Liver (tissue), 9 donors: ENCODE results near the gene COQ7. TPM values are rescaled to one million over a fixed set of nuclear protein-coding genes. Genes with fewer than 3 reads are reported as not detected.
A peak's percentile ranks its signal among the peaks of the same experiment; 100 is the strongest.

Experiments
- DNase-seq: peaks from one replicate; pipeline ENCODE4 v3.0.0-alpha.2; 2017; ENCODE audit warnings: low spot score
- H3K27ac ChIP-seq, 2 donors: one replicate each; pipeline ENCODE4 v1.7.0; 2013; ENCODE audit warnings: inconsistent platforms in 2 of 2, low read length in 2 of 2, control low read depth in 1 of 2, low read depth in 1 of 2, mild to moderate bottlenecking in 1 of 2
- H3K27me3 ChIP-seq, 4 donors: one replicate each; pipeline versions ENCODE4 v1.6.1 to v1.7.0; 2013; ENCODE audit warnings: low read length in 3 of 4, inconsistent platforms in 1 of 4, mild to moderate bottlenecking in 1 of 4, moderate library complexity in 1 of 4; ENCODE audit not compliant: control insufficient read depth in 4 of 4, insufficient read depth in 4 of 4
- H3K36me3 ChIP-seq, 4 donors: one replicate each; pipeline versions ENCODE4 v1.6.1 to v1.7.0; 2013; ENCODE audit warnings: low read length in 3 of 4, mild to moderate bottlenecking in 3 of 4, low read depth in 1 of 4, moderate library complexity in 1 of 4; ENCODE audit not compliant: control insufficient read depth in 4 of 4, insufficient read depth in 3 of 4
- H3K4me1 ChIP-seq, 4 donors: one replicate each; pipeline versions ENCODE4 v1.6.1 to v1.7.0; 2013; ENCODE audit warnings: low read length in 3 of 4, mild to moderate bottlenecking in 3 of 4, moderate library complexity in 1 of 4; ENCODE audit not compliant: control insufficient read depth in 4 of 4, insufficient read depth in 4 of 4
- H3K4me3 ChIP-seq, 3 donors: one replicate each; pipeline versions ENCODE4 v1.6.1 to v1.7.0; 2013; ENCODE audit warnings: low read length in 3 of 3, control low read depth in 1 of 3, low read depth in 1 of 3, mild to moderate bottlenecking in 1 of 3
- H3K9ac ChIP-seq, 2 donors: one replicate each; pipeline ENCODE4 v1.7.0; 2013; ENCODE audit warnings: low read length in 2 of 2, mild to moderate bottlenecking in 2 of 2, moderate library complexity in 2 of 2, control low read depth in 1 of 2, low read depth in 1 of 2
- H3K9me3 ChIP-seq, 4 donors: one replicate each; pipeline versions ENCODE4 v1.6.1 to v1.7.0; 2013; ENCODE audit warnings: low read length in 3 of 4; ENCODE audit not compliant: control insufficient read depth in 4 of 4
- ATF3 ChIP-seq: IDR thresholded peaks from 2 replicates; pipeline ENCODE4 v1.6.1; 2016; ENCODE audit warnings: antibody characterized with exemption
- EGR1 ChIP-seq, 2 donors: IDR thresholded peaks; 2 replicates each; pipeline ENCODE4 v1.6.1; 2016 to 2018; ENCODE audit warnings: antibody characterized with exemption in 2 of 2, low read depth in 2 of 2
- FOXA1 ChIP-seq: IDR thresholded peaks from 2 replicates; pipeline ENCODE4 v1.6.1; 2016; ENCODE audit warnings: antibody characterized with exemption
- FOXA2 ChIP-seq: IDR thresholded peaks from 2 replicates; pipeline ENCODE4 v1.6.1; 2016; ENCODE audit warnings: antibody characterized with exemption
- GABPA ChIP-seq, 2 donors: IDR thresholded peaks in 1 of 2; conservative IDR thresholded peaks in 1 of 2; 2 replicates each; pipeline ENCODE4 v1.6.1; 2016; ENCODE audit warnings: antibody characterized with exemption in 2 of 2, mild to moderate bottlenecking in 1 of 2, moderate library complexity in 1 of 2
- HNF4A ChIP-seq, 2 donors: conservative IDR thresholded peaks; 2 replicates each; pipeline ENCODE4 v1.6.1; 2016; ENCODE audit warnings: antibody characterized with exemption in 2 of 2, mild to moderate bottlenecking in 2 of 2
- HNF4G ChIP-seq: IDR thresholded peaks from 2 replicates; pipeline ENCODE4 v1.6.1; 2016; ENCODE audit warnings: antibody characterized with exemption
- JUND ChIP-seq, 2 donors: IDR thresholded peaks; 2 replicates each; pipeline ENCODE4 v1.6.1; 2016; ENCODE audit warnings: antibody characterized with exemption in 2 of 2
- MAX ChIP-seq: IDR thresholded peaks from 2 replicates; pipeline ENCODE4 v1.6.1; 2016; ENCODE audit warnings: antibody characterized with exemption
- NR2F2 ChIP-seq: IDR thresholded peaks from 2 replicates; pipeline ENCODE4 v1.6.1; 2016; ENCODE audit warnings: antibody characterized with exemption
- RAD21 ChIP-seq, 2 donors: IDR thresholded peaks; 2 replicates each; pipeline ENCODE4 v1.6.1; 2016; ENCODE audit warnings: antibody characterized with exemption in 2 of 2, mild to moderate bottlenecking in 2 of 2
- REST ChIP-seq: IDR thresholded peaks from 2 replicates; pipeline ENCODE4 v1.6.1; 2016; ENCODE audit warnings: antibody characterized with exemption, mild to moderate bottlenecking
- RXRA ChIP-seq, 2 donors: IDR thresholded peaks; 2 replicates each; pipeline ENCODE4 v1.6.1; 2017 to 2018; ENCODE audit warnings: antibody characterized with exemption in 2 of 2, mild to moderate bottlenecking in 1 of 2
- SP1 ChIP-seq: IDR thresholded peaks from 2 replicates; pipeline ENCODE4 v1.6.1; 2018; ENCODE audit warnings: antibody characterized with exemption, mild to moderate bottlenecking
- TAF1 ChIP-seq: conservative IDR thresholded peaks from 2 replicates; pipeline ENCODE4 v1.6.1; 2016; ENCODE audit warnings: antibody characterized with exemption, mild to moderate bottlenecking
- YY1 ChIP-seq: IDR thresholded peaks from 2 replicates; pipeline ENCODE4 v1.6.1; 2016; ENCODE audit warnings: antibody characterized with exemption, mild to moderate bottlenecking
- WGBS: extraction: QIAGEN DNeasy Blood & Tissue Kit; methylation state at CpG from one replicate; pipeline ENCODE4 v1.1.7; 2013; 5-methylcytosine and 5-hydroxymethylcytosine counted together
- polyA plus RNA-seq, 2 donors: library from polyadenylated mRNA; stranded (reverse) in 1 of 2; unstranded in 1 of 2; fragments of 200-250 nt in 1 of 2; fragments of >200 nt in 1 of 2; fragmentation: Nextera tagmentation in 1 of 2; extraction: Ambion mirVana in 1 of 2; gene quantifications; one replicate each; pipeline versions ENCODE4 v1.2.1 to v1.2.3, GENCODE V29; 2013 to 2015
- total RNA-seq, 2 donors: library from RNA; depleted of rRNA; stranded (reverse); fragments of >200 nt; gene quantifications; one replicate each; pipeline ENCODE4 v1.2.3, GENCODE V29; 2014
- TF ChIP-seq, protein P1 (sequence below): IDR thresholded peaks from 2 replicates; pipeline ENCODE4 v1.6.1; 2016; ENCODE audit warnings: antibody characterized with exemption
- TF ChIP-seq, protein P2 (sequence below): fragments of 150-350 bp; IDR thresholded peaks from 2 replicates; pipeline ENCODE4 v1.5.1; 2017; ENCODE audit warnings: improper control_type of control experiment, low read depth, low read length; ENCODE audit not compliant: missing input control
- donor health status: healthy.
- donor health status: healthy.
- donor health status: healthy.
- donor health status: healthy.
- donor health status: healthy.

COQ7 gene
- total and polyA plus RNA-seq, 4 donors: 5.3 to 10.8 (median 7.2) TPM

- DNase-seq: no peak
- 67% methylated on average over 11 of the region's 11 CpGs for WGBS
- Histone ChIP-seq H3K4me3 (no peak overlapping the region), H3K36me3 (no peaks in the 10 kb centered on the region), H3K9me3 (no peaks in the 10 kb centered on the region), H3K27me3 (no peaks in the 10 kb centered on the region), H3K9ac (no peak overlapping the region), H3K27ac (no peak overlapping the region), H3K4me1 (peaks cover 3 to 7% (median 6%) of the 10 kb centered on the region in 4 donors)
- TF ChIP-seq ATF3 (no peak), GABPA (IDR thresholded peaks at IDR 0.05 in 1 of 2, conservative IDR thresholded peaks at IDR 0.05 in 1 of 2) (no peak), TAF1 (no peak), JUND (IDR thresholded peaks at IDR 0.05) (no peak), FOXA2 (no peak), RAD21 (IDR thresholded peaks at IDR 0.05) (peak in 1 of 2 donors; percentile 22)
Measured at GRCh38 chr16:19094542-19095365, 27.3 kb downstream of the COQ7 start.

GRCh38 chr16:19095654-19096053 is 28.2 kb downstream of the COQ7 start:
- Histone ChIP-seq H3K27ac (no peak overlapping the region), H3K4me3 (no peak overlapping the region), H3K27me3 (no peaks in the 10 kb centered on the region), H3K36me3 (no peaks in the 10 kb centered on the region), H3K4me1 (peaks cover 3 to 7% (median 6%) of the 10 kb centered on the region in 4 donors), H3K9me3 (no peaks in the 10 kb centered on the region), H3K9ac (no peak overlapping the region)
- no peak for DNase-seq
- TF ChIP-seq NR2F2 (no peak), HNF4G (no peak), JUND (IDR thresholded peaks at IDR 0.05) (no peak), FOXA2 (no peak), SP1 (no peak), FOXA1 (no peak), RAD21 (IDR thresholded peaks at IDR 0.05) (no peak)
- TF ChIP-seq, protein P1, sequence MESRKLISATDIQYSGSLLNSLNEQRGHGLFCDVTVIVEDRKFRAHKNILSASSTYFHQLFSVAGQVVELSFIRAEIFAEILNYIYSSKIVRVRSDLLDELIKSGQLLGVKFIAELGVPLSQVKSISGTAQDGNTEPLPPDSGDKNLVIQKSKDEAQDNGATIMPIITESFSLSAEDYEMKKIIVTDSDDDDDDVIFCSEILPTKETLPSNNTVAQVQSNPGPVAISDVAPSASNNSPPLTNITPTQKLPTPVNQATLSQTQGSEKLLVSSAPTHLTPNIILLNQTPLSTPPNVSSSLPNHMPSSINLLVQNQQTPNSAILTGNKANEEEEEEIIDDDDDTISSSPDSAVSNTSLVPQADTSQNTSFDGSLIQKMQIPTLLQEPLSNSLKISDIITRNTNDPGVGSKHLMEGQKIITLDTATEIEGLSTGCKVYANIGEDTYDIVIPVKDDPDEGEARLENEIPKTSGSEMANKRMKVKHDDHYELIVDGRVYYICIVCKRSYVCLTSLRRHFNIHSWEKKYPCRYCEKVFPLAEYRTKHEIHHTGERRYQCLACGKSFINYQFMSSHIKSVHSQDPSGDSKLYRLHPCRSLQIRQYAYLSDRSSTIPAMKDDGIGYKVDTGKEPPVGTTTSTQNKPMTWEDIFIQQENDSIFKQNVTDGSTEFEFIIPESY: no peak
- WGBS: 94% methylated on average over 5 of the region's 5 CpGs

GRCh38 chr16:19098173-19098572 is 30.8 kb downstream of the COQ7 start:
- Histone ChIP-seq H3K36me3 (no peaks in the 10 kb centered on the region), H3K4me3 (no peak overlapping the region), H3K9ac (no peak overlapping the region), H3K27ac (no peak overlapping the region), H3K27me3 (no peaks in the 10 kb centered on the region), H3K4me1 (peaks cover 3 to 7% (median 5%) of the 10 kb centered on the region in 4 donors), H3K9me3 (no peaks in the 10 kb centered on the region)
- 85% methylated on average over 1 of the region's 1 CpG for WGBS
- DNase-seq: no peak
- TF ChIP-seq HNF4G (no peak), FOXA2 (no peak), RAD21 (IDR thresholded peaks at IDR 0.05) (no peak), HNF4A (conservative IDR thresholded peaks at IDR 0.05) (no peak), EGR1 (IDR thresholded peaks at IDR 0.05; ENCODE audit: low read depth in 2 of 2) (no peak), SP1 (no peak), ATF3 (no peak), JUND (IDR thresholded peaks at IDR 0.05) (no peak), REST (no peak), YY1 (no peak), TAF1 (no peak), RXRA (IDR thresholded peaks at IDR 0.05) (no peak), GABPA (IDR thresholded peaks at IDR 0.05 in 1 of 2, conservative IDR thresholded peaks at IDR 0.05 in 1 of 2) (no peak), MAX (no peak)
- TF ChIP-seq, protein P2, sequence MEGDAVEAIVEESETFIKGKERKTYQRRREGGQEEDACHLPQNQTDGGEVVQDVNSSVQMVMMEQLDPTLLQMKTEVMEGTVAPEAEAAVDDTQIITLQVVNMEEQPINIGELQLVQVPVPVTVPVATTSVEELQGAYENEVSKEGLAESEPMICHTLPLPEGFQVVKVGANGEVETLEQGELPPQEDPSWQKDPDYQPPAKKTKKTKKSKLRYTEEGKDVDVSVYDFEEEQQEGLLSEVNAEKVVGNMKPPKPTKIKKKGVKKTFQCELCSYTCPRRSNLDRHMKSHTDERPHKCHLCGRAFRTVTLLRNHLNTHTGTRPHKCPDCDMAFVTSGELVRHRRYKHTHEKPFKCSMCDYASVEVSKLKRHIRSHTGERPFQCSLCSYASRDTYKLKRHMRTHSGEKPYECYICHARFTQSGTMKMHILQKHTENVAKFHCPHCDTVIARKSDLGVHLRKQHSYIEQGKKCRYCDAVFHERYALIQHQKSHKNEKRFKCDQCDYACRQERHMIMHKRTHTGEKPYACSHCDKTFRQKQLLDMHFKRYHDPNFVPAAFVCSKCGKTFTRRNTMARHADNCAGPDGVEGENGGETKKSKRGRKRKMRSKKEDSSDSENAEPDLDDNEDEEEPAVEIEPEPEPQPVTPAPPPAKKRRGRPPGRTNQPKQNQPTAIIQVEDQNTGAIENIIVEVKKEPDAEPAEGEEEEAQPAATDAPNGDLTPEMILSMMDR: no peak
